Prostate gland (tissue), 2 donors: Measurements from ENCODE around the gene SCTR. TPM values are rescaled to one million over a fixed set of nuclear protein-coding genes. Genes with fewer than 3 reads are reported as not detected.
A peak's percentile ranks its signal among the peaks of the same experiment; 100 is the strongest.

ENCODE experiments used
- DNase-seq: peaks from one replicate; pipeline ENCODE4 v3.0.0-alpha.2; 2019; ENCODE audit warnings: low spot score
- H3K27ac ChIP-seq, 2 donors: fragments of 200-600 bp; sonication (generic); 2 replicates each; pipeline ENCODE4 v1.5.1; 2017 to 2019
- H3K27me3 ChIP-seq: fragments of 200-600 bp; sonication (generic); replicated peaks from 2 replicates; pipeline ENCODE4 v1.5.1; 2019; ENCODE audit not compliant: insufficient read depth
- H3K36me3 ChIP-seq, 2 donors: fragments of 200-600 bp; sonication (generic); 1 replicate in 1 of 2; 2 replicates in 1 of 2; pipeline versions ENCODE4 v1.5.1 to v1.8.1; 2017 to 2019
- H3K4me1 ChIP-seq: fragments of 200-600 bp; sonication (generic); replicated peaks from 2 replicates; pipeline ENCODE4 v1.5.1; 2019
- H3K4me3 ChIP-seq, 2 donors: fragments of 200-600 bp; sonication (generic); 2 replicates each; pipeline ENCODE4 v1.5.1; 2017 to 2019
- H3K9me3 ChIP-seq: fragments of 200-600 bp; sonication (generic); 2 replicates; pipeline ENCODE4 v1.5.1; 2017
- CTCF ChIP-seq, 4 experiments: fragments of 200-600 bp in 2 of 4; fragments of 450-650 bp in 2 of 4; sonication (generic) in 2 of 4; IDR thresholded peaks; 1 replicate in 3 of 4; 2 replicates in 1 of 4; pipeline ENCODE4 v1.5.1; 2016 to 2019; ENCODE audit warnings: antibody characterized with exemption in 4 of 4, mild to moderate bottlenecking in 2 of 4, moderate library complexity in 2 of 4
- POLR2A ChIP-seq: fragments of 450-650 bp; IDR thresholded peaks from one replicate; pipeline ENCODE4 v1.6.1; 2016; ENCODE audit warnings: antibody characterized with exemption, mild to moderate bottlenecking
- POLR2AphosphoS5 ChIP-seq: sonication (generic); formaldehyde crosslinking; IDR thresholded peaks from one replicate; pipeline ENCODE4 v1.6.1; 2017; ENCODE audit warnings: antibody characterized with exemption
- WGBS: methylation state at CpG from one replicate; pipeline ENCODE4 v1.1.5; 2018; 5-methylcytosine and 5-hydroxymethylcytosine counted together
- intact Hi-C: fragments of 100-400 bp; cut with DNase I; formaldehyde crosslinking; loops from one replicate; pipeline ENCODE4 v1.14.2; 2022
- total RNA-seq, 2 donors: library from RNA; depleted of rRNA; stranded (reverse); fragments of >200 nt; gene quantifications; one replicate each; pipeline ENCODE4 v1.1.0, GENCODE V29; 2016

The SCTR gene
- total RNA-seq, 2 donors from 2014 or later = not detected

GRCh38 chr2:119486196-119486827 lies 38.0 kb downstream of the SCTR start:
- no peaks in the 10 kb centered on the region for H3K36me3 ChIP-seq
- H3K4me1 ChIP-seq = no peaks in the 10 kb centered on the region
- no peaks in the 10 kb centered on the region for H3K9me3 ChIP-seq
- peak; percentile 0 for DNase-seq
- no peak overlapping the region for H3K4me3 ChIP-seq
- intact Hi-C loops = no loop called here
- 92% methylated on average over 10 of the region's 10 CpGs for WGBS
- no peaks in the 10 kb centered on the region for H3K27me3 ChIP-seq
- TF ChIP-seq POLR2A (no peak), CTCF (IDR thresholded peaks at IDR 0.05) (no peak), POLR2AphosphoS5 (no peak)
- H3K27ac ChIP-seq = no peak overlapping the region

GRCh38 chr2:119485336-119486110 lies 38.8 kb downstream of the SCTR start:
- H3K36me3 ChIP-seq = no peaks in the 10 kb centered on the region
- H3K4me1 ChIP-seq = no peaks in the 10 kb centered on the region
- DNase-seq = no peak
- intact Hi-C loops = no loop called here
- no peaks in the 10 kb centered on the region for H3K9me3 ChIP-seq
- H3K4me3 ChIP-seq = no peak overlapping the region
- H3K27ac ChIP-seq = no peak overlapping the region
- no peaks in the 10 kb centered on the region for H3K27me3 ChIP-seq
- TF ChIP-seq POLR2AphosphoS5 = no peak
- TF ChIP-seq POLR2A = no peak
- no peak for TF ChIP-seq CTCF (IDR thresholded peaks at IDR 0.05)
- 72% methylated on average over 12 of the region's 12 CpGs for WGBS

- 54% methylated on average over 6 of the region's 6 CpGs for WGBS
- Histone ChIP-seq H3K27ac (no peak overlapping the region), H3K36me3 (no peaks in the 10 kb centered on the region), H3K27me3 (no peaks in the 10 kb centered on the region), H3K4me3 (no peak overlapping the region), H3K9me3 (no peaks in the 10 kb centered on the region), H3K4me1 (no peaks in the 10 kb centered on the region)
- no peak for TF ChIP-seq POLR2AphosphoS5
- no peak for TF ChIP-seq CTCF (IDR thresholded peaks at IDR 0.05)
- TF ChIP-seq POLR2A = no peak
- intact Hi-C loops = no loop called here
- no peak for DNase-seq
Observed at GRCh38 chr2:119484834-119485233, 39.4 kb downstream of the SCTR start.

- Histone ChIP-seq H3K36me3 (no peaks in the 10 kb centered on the region), H3K4me1 (no peaks in the 10 kb centered on the region), H3K27ac (no peak overlapping the region), H3K4me3 (no peak overlapping the region), H3K27me3 (no peaks in the 10 kb centered on the region), H3K9me3 (no peaks in the 10 kb centered on the region)
- TF ChIP-seq POLR2A (no peak), POLR2AphosphoS5 (no peak), CTCF (IDR thresholded peaks at IDR 0.05) (no peak)
- intact Hi-C loops = no loop called here
- whole genome bisulfite sequencing = 91% methylated on average over 9 of the region's 11 CpGs
- DNase-seq = no peak
Observed at GRCh38 chr2:119483896-119484718, 40.2 kb downstream of the SCTR start.
